Epithelial cell of proximal tubule (primary cell): Measurements from ENCODE around the gene SAFB. TPM values are rescaled to one million over a fixed set of nuclear protein-coding genes. Genes with fewer than 3 reads are reported as not detected.

Experiments
- DNase-seq: peaks from one replicate; pipeline ENCODE4 v3.0.0-alpha.2; 2011; ENCODE audit warnings: low read depth
- H3K4me3 ChIP-seq: 2 replicates; pipeline ENCODE4 v1.5.1; 2011; ENCODE audit warnings: low read depth, mild to moderate bottlenecking, low read length
- total RNA-seq: library from RNA; depleted of rRNA; stranded (reverse); fragments of >200 nt; gene quantifications from 2 replicates; pipeline ENCODE4 v1.2.3, GENCODE V29; 2015
- TF ChIP-seq, protein P1 (sequence below): conservative IDR thresholded peaks from 2 replicates; pipeline ENCODE4 v1.5.1; 2012; ENCODE audit warnings: low read depth, mild to moderate bottlenecking, low read length

SAFB gene
- total RNA-seq, 1 donor from 2014 or later, result 65.6 TPM

DNA sequence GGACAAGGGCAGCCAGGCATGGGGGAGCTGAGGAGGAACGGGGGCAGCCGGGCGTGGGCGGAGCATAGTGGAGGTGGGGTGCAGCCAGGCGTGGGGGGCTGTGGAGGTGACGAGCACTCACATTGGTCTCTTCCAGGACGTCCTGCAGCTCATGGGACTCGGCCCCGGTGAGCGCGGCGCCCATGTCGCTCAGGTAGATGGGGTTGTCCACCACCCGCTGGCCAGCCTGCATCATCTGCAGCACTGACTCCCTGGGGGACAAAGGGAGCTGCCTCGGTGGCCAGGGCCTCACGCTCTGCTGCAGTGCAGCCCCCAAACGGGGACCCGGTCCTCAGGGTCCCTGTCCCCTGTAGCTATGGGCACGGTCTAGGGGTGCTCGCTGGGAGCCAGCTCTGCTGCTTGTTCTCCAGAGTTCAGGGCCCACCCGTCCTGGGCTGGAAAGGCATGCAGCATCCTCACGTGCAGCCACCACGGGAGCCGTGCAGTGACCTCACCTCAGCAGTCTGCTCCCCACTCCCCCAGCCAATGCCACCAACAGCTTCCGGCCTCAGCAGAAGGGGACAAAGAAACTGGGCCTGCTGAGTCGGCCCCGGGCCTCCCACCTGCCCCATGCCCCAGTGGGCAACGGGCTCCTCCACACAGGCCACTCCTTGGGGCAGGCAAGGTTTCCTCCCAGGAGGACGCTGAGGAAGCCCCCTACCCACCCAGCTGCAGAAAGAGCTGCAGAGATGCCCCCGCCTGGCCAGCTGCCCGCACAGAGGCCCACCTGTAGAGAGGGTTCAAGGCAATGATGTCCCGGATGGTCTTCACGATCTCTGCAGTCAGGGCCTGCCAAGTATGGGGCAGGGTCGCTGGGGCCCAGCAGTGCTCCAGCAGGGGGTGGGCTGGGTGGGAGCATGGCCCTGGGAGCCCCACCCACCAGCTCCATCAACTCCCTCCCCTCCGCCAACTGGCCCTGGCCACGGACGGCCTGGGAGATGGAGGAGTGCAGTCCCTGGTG lies 85.0 kb downstream of the SAFB start:
- TF ChIP-seq, protein P1, sequence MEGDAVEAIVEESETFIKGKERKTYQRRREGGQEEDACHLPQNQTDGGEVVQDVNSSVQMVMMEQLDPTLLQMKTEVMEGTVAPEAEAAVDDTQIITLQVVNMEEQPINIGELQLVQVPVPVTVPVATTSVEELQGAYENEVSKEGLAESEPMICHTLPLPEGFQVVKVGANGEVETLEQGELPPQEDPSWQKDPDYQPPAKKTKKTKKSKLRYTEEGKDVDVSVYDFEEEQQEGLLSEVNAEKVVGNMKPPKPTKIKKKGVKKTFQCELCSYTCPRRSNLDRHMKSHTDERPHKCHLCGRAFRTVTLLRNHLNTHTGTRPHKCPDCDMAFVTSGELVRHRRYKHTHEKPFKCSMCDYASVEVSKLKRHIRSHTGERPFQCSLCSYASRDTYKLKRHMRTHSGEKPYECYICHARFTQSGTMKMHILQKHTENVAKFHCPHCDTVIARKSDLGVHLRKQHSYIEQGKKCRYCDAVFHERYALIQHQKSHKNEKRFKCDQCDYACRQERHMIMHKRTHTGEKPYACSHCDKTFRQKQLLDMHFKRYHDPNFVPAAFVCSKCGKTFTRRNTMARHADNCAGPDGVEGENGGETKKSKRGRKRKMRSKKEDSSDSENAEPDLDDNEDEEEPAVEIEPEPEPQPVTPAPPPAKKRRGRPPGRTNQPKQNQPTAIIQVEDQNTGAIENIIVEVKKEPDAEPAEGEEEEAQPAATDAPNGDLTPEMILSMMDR, result no peak
- H3K4me3 ChIP-seq, result no peak overlapping the region
- DNase-seq, result no peak

DNA sequence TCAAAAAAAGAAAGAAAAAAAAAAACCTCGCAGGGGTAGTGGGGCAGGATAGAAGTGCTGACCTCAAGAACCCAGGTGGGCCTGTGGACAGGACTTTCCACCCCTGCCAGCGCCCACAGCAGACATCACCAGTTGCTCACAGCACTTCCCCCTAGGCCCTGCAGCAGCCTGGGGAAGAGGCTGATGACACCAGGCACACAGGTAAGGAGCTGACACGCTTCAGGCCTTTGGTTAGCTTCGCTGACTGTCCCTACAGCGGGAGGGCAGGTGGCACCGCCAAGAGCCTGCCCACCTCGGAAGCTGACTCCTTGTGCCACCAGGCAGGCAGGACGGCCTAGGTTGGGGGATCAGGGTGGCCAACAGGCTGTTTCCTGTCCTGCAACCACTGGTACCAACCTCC lies 88.1 kb downstream of the SAFB start:
- TF ChIP-seq, protein P1, result no peak
- H3K4me3 ChIP-seq, result no peak overlapping the region
- no peak for DNase-seq

DNA sequence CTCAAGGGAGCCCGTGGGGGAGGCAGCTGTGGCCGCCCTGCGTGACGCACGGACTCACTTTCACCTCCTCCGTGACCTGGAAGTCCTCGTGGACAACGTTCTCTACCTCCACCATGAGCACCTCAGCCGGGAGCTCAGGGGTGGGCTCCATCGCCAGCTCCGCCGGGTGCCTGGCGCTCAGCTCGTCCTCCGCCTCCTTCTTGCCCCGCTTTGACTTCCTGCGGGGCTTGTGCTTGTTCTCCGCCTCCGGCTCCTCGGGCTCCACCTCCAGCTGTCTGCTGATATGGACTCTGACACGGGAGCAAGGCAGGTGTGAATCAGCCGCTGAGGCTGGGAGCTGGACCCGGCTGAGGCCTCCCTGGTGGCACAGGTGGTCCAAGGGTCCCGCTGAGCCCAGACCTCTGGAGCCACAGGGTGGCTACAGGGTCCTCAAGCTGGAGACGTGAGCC lies 88.9 kb downstream of the SAFB start:
- no peak for DNase-seq
- TF ChIP-seq, protein P1, result no peak
- H3K4me3 ChIP-seq, result no peak overlapping the region

DNA sequence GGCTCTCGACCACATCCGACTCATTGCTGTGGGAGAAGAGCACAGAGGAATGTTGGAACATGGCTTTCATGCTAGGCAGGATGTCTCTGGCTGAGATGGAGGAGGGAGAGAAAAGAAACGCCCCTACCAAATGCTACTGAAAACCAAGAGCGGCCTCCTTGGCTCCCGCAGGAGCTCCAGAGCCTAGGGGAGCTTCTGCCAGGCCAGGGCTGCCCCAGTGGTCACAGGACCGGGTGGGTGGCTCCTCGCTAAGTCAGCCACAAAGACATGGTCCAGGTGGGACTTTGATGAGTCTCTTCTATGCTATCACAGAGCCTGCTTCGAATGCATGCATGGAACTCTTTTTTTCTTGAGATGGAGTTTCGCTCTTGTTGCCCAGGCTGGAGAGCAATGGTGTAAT lies 90.3 kb downstream of the SAFB start:
- TF ChIP-seq, protein P1, result no peak
- no peak overlapping the region for H3K4me3 ChIP-seq
- no peak for DNase-seq

DNA sequence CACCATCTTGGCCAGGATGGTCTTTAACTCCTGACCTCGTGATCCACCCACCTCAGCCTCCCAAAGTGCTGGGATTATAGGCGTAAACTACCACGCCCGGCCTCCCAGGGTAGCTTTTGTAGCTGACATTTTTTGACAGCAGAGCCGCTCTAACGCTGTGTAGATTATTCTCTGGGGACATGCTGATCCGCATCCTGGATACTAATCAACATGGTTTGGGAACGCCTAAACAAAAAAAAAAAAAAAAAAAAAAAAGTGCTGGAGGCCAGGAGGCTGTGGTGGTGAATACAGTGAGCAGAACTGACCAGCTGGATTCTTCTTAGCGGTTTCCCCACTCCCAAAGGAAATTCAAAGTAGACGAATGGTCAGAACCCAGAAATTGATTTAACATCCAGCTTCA lies 91.9 kb downstream of the SAFB start:
- no peak for DNase-seq
- H3K4me3 ChIP-seq, result no peak overlapping the region
- TF ChIP-seq, protein P1, result no peak

DNA sequence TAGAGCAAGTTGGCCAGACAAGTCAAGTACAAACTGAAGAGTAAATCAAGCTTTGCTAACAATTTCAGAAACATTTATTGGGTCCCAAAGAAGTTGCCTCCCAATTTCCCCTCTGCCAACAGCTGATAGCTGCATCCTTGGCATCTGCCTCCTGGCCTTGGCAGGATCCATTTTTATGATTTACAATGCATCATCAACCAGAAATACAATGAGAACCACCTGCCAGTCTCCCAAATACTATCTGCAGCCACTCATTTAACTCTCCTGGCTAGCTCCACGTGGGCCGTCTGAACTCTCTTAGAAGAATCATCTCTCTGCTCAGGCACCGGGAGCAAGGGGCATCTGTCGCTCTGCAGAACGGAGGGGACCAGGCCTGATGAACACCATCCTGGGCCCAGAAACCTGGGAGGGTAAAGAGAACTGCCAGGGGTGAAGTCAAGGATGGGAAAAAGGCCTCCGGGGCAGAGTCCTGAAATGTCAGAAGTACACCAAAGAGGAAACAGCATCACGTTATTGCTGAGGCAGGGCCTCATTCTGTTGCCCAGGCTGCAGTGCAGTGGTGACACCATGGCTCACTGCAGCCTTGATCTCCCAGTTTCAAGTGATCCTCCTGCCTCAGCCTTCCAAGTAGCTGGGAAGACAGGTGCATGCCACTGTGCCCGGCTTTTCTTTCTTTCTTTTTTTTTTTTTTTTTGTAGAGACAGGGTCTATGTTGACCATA lies 94.5 kb downstream of the SAFB start:
- DNase-seq, result no peak
- TF ChIP-seq, protein P1, result no peak
- peak overlapping the region; percentile 93 for H3K4me3 ChIP-seq

Other genes with a start within 250 kb of the SAFB start
- gene ZNRF4, start 167.7 kb upstream of the SAFB start, total RNA-seq, result not detected in 2 replicates
- gene TINCR, start 55.1 kb upstream of the SAFB start, total RNA-seq, result 0.36 TPM in 1 of 2 replicates, not detected in the other
- 17.6 and 20.5 TPM in 2 replicates for gene SAFB2, start 307 bp upstream of the SAFB start, total RNA-seq
- gene MICOS13, start 57.4 kb downstream of the SAFB start, total RNA-seq, result 61.2 and 67.6 TPM in 2 replicates
- gene HSD11B1L, start 57.9 kb downstream of the SAFB start, total RNA-seq, result 4.3 and 13.5 TPM in 2 replicates
- 808 and 1,224 TPM in 2 replicates for gene RPL36, start 67.2 kb downstream of the SAFB start, total RNA-seq
- gene LONP1, start 97.1 kb downstream of the SAFB start, total RNA-seq, result 115 and 134 TPM in 2 replicates
- gene CATSPERD, start 97.6 kb downstream of the SAFB start, total RNA-seq, result 0.65 TPM in 1 of 2 replicates, not detected in the other
- gene PRR22, start 161.7 kb downstream of the SAFB start, total RNA-seq, result 1.5 TPM in 1 of 2 replicates, not detected in the other
- gene DUS3L, start 168.1 kb downstream of the SAFB start, total RNA-seq, result 35.1 and 56.8 TPM in 2 replicates
- gene NRTN, start 182.0 kb downstream of the SAFB start, total RNA-seq, result 0.69 and 0.94 TPM in 2 replicates
- gene FUT6, start 216.6 kb downstream of the SAFB start, total RNA-seq, result not detected in 2 replicates
- 1.4 and 5.4 TPM in 2 replicates for gene FUT3, start 228.4 kb downstream of the SAFB start, total RNA-seq
- not detected in 2 replicates for gene FUT5, start 247.5 kb downstream of the SAFB start, total RNA-seq